ENCODE results near the gene EZR.

Gene EZR

GRCh38 chr6:158771399-158772152 lies 47.6 kb downstream of the EZR start:
- no peak overlapping the region for H3K9ac ChIP-seq (ENCODE audit: low read depth, low read length)
- H3K4me1 ChIP-seq (ENCODE audit: insufficient read depth, low read length) = no peaks in the 10 kb centered on the region
- H3K27ac ChIP-seq (ENCODE audit: low read depth, low read length) = no peak overlapping the region
- 91% methylated on average over 16 of the region's 16 CpGs for WGBS
- peaks cover 100% of the 10 kb centered on the region for H3K36me3 ChIP-seq (ENCODE audit: insufficient read depth, low read length)
- H3K27me3 ChIP-seq (ENCODE audit: insufficient read depth, low read length) = no peaks in the 10 kb centered on the region
- H3K4me3 ChIP-seq (ENCODE audit: low read length) = no peak overlapping the region
- no peaks in the 10 kb centered on the region for H3K9me3 ChIP-seq (ENCODE audit: insufficient read depth, low read depth, low read length)

- H3K4me1 ChIP-seq (ENCODE audit: insufficient read depth, low read length) = no peaks in the 10 kb centered on the region
- peaks cover 100% of the 10 kb centered on the region for H3K36me3 ChIP-seq (ENCODE audit: insufficient read depth, low read length)
These were observed 48.4 kb downstream of the EZR start for GRCh38 chr6:158770533-158771330.

GRCh38 chr6:158769771-158770432 lies 49.3 kb downstream of the EZR start:
- peaks cover 100% of the 10 kb centered on the region for H3K36me3 ChIP-seq (ENCODE audit: insufficient read depth, low read length)
- no peak overlapping the region; the same call in 1 of the 2 replicates for H3K27ac ChIP-seq (ENCODE audit: low read depth, low read length)
- no peaks in the 10 kb centered on the region for H3K4me1 ChIP-seq (ENCODE audit: insufficient read depth, low read length)
- H3K27me3 ChIP-seq (ENCODE audit: insufficient read depth, low read length) = no peaks in the 10 kb centered on the region
- H3K9ac ChIP-seq (ENCODE audit: low read depth, low read length) = no peak overlapping the region
- H3K4me3 ChIP-seq (ENCODE audit: low read length) = no peak overlapping the region
- H3K9me3 ChIP-seq (ENCODE audit: insufficient read depth, low read depth, low read length) = no peaks in the 10 kb centered on the region
- WGBS = 91% methylated on average over 18 of the region's 18 CpGs

More at GRCh38 chr6:158770533-158771330, 48.4 kb downstream of the EZR start:
- no peak overlapping the region for H3K9ac ChIP-seq (ENCODE audit: low read depth, low read length)
- no peaks in the 10 kb centered on the region for H3K27me3 ChIP-seq (ENCODE audit: insufficient read depth, low read length)
- H3K27ac ChIP-seq (ENCODE audit: low read depth, low read length) = no peak overlapping the region
- 96% methylated on average over 21 of the region's 21 CpGs for WGBS
- H3K4me3 ChIP-seq (ENCODE audit: low read length) = no peak overlapping the region
- no peaks in the 10 kb centered on the region for H3K9me3 ChIP-seq (ENCODE audit: insufficient read depth, low read depth, low read length)

DNA sequence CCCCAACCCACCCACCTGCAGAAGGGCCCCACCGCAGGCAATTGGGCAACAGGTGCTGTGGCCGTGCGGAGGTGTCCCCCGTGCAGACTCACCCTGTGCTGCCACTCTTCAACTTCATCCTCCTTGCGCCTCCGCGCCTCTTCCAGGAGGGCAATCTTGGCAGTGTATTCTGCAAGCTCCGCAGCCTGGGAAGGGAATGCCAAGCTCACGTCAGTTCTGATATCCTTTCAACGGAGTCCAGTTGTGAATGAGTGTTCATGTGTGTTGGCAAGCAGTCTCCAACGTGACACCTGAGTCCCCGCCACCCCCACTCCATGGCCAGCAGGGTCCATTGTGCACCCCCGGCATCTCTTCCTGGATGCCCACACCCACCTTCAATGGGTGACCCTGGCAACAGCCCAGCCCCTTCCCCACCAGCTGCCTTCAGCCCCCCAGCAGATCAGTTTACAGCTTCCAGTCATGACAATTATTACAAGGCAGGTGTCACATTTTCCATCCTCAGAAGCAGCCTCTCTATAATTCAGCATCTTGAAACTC lies 49.9 kb downstream of the EZR start:
- Histone ChIP-seq H3K27ac (ENCODE audit: low read depth, low read length) (no peak overlapping the region), H3K4me3 (ENCODE audit: low read length) (no peak overlapping the region), H3K36me3 (ENCODE audit: insufficient read depth, low read length) (peaks cover 100% of the 10 kb centered on the region), H3K9me3 (ENCODE audit: insufficient read depth, low read depth, low read length) (no peaks in the 10 kb centered on the region), H3K9ac (ENCODE audit: low read depth, low read length) (no peak overlapping the region), H3K4me1 (ENCODE audit: insufficient read depth, low read length) (no peaks in the 10 kb centered on the region), H3K27me3 (ENCODE audit: insufficient read depth, low read length) (no peaks in the 10 kb centered on the region)
- 95% methylated on average over 13 of the region's 13 CpGs for WGBS

DNA sequence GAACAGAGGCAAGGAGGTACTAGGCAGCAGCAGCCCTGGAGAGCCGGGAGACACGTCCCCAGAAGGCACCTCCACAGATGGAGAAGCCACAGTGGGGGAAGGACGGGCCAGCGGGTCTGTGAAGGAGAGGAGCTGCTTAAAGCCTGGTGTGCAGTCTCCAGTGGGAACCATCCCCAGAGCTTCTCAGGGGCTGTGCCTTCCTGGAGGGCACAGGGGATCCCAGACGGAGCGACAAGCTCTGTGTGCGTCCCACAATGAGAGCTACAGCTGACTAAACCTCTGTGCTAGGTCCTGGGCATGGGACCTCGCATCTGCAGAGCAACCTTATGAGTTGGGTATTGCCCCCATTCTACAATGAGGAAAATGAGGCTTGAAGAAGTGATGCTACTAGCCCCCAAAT lies 50.7 kb downstream of the EZR start:
- 96% methylated on average over 8 of the region's 8 CpGs for WGBS
- Histone ChIP-seq H3K4me1 (ENCODE audit: insufficient read depth, low read length) (no peaks in the 10 kb centered on the region), H3K4me3 (ENCODE audit: low read length) (no peak overlapping the region), H3K27ac (ENCODE audit: low read depth, low read length) (peak overlapping the region; percentile 30; the same call in 1 of the 2 replicates), H3K36me3 (ENCODE audit: insufficient read depth, low read length) (peaks cover 92% of the 10 kb centered on the region), H3K27me3 (ENCODE audit: insufficient read depth, low read length) (no peaks in the 10 kb centered on the region), H3K9me3 (ENCODE audit: insufficient read depth, low read depth, low read length) (no peaks in the 10 kb centered on the region), H3K9ac (ENCODE audit: low read depth, low read length) (no peak overlapping the region)

DNA sequence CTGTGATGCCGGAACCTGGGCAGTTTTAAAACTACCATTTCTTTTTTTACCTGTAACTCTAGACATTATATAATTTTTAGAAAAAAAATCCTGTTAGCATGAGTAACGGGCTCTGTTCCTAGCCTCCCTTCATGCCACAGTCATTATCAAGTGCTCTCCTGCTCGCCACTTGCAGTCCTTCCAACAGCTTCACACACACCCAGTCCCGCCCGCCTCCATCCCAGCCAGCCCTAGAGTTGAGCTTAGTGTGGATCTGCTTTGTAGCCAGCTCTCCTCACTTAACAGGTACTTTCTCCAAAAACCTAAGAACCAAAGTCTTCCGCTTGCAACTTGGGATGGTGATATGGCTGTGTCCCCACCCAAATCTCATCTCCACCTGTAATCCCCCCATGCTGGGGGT lies 51.5 kb downstream of the EZR start:
- H3K4me3 ChIP-seq (ENCODE audit: low read length) = no peak overlapping the region
- H3K4me1 ChIP-seq (ENCODE audit: insufficient read depth, low read length) = no peaks in the 10 kb centered on the region
- H3K36me3 ChIP-seq (ENCODE audit: insufficient read depth, low read length) = peaks cover 85% of the 10 kb centered on the region
- H3K9me3 ChIP-seq (ENCODE audit: insufficient read depth, low read depth, low read length) = no peaks in the 10 kb centered on the region
- no peak overlapping the region for H3K9ac ChIP-seq (ENCODE audit: low read depth, low read length)
- H3K27ac ChIP-seq (ENCODE audit: low read depth, low read length) = no peak overlapping the region
- WGBS = 91% methylated on average over 4 of the region's 6 CpGs
- H3K27me3 ChIP-seq (ENCODE audit: insufficient read depth, low read length) = no peaks in the 10 kb centered on the region

DNA sequence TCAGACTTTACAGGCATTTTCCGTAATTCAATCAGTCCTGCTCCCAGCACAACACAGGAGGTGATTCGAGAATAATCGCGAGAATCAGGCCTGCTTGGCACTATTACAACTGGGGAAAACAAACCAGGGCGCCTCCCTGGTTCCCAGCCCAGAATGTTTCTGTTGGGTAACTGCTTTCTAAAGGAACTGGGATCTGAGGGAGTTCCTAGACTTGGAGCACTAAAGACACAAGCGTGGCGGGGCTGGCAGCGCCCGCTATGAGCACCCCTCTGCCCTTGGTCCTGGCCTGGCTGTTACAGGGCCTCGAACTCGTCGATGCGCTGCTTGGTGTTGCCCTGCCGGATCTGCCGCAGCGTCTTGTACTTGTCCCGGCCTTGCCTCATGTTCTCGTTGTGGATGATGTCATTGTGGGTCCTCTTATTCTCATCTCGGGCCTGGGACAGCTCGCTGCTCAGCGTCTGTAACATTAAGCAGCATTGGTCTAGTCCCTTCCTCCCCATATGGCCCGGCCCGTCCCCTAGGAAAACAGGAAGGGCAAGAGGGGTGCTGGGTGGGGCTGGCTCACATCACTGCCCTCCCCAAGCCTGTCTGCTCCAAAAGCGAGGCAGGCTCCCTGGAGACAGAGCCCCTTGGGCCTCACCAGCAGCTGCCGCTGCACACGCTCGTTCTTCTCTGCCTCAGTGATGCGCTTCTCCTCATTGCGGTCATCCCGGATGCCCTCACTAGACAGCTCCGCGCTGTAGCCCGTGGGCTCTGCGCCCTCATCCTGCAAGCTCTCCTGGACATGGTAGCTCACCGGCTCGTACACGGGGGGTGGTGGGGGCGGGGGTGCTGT lies 52.3 kb downstream of the EZR start:
- no peaks in the 10 kb centered on the region for H3K27me3 ChIP-seq (ENCODE audit: insufficient read depth, low read length)
- H3K27ac ChIP-seq (ENCODE audit: low read depth, low read length) = no peak overlapping the region
- no peaks in the 10 kb centered on the region for H3K4me1 ChIP-seq (ENCODE audit: insufficient read depth, low read length)
- WGBS = 95% methylated on average over 38 of the region's 38 CpGs
- H3K4me3 ChIP-seq (ENCODE audit: low read length) = no peak overlapping the region
- H3K9me3 ChIP-seq (ENCODE audit: insufficient read depth, low read depth, low read length) = no peaks in the 10 kb centered on the region
- H3K36me3 ChIP-seq (ENCODE audit: insufficient read depth, low read length) = peaks cover 76% of the 10 kb centered on the region
- no peak overlapping the region for H3K9ac ChIP-seq (ENCODE audit: low read depth, low read length)

- Histone ChIP-seq H3K27ac (ENCODE audit: low read depth, low read length) (no peak overlapping the region), H3K27me3 (ENCODE audit: insufficient read depth, low read length) (no peaks in the 10 kb centered on the region), H3K4me3 (ENCODE audit: low read length) (no peak overlapping the region), H3K9me3 (ENCODE audit: insufficient read depth, low read depth, low read length) (no peaks in the 10 kb centered on the region), H3K9ac (ENCODE audit: low read depth, low read length) (no peak overlapping the region), H3K36me3 (ENCODE audit: insufficient read depth, low read length) (peaks cover 64% of the 10 kb centered on the region), H3K4me1 (ENCODE audit: insufficient read depth, low read length) (peaks cover 5% of the 10 kb centered on the region)
- WGBS = 91% methylated on average over 13 of the region's 13 CpGs
These were observed 53.6 kb downstream of the EZR start for GRCh38 chr6:158765499-158766068.

DNA sequence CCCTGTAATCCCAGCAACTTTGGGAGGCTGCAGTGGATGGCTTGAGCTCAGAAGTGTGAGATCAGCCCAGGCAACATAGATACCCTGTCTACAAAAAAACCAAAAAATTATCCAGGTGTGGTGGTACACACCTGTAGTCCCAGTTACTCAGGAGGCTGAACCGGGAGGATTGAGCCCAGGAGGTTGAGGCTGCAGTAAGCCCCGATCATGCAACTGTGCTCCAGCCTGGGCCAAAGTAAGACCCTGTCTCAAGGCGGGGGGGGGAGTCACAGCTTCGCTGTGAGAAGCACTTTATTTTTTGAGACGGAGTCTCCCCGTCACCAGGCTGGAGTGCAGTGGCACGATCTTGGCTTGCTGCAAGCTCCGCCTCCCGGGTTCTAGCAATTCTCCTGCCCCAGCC lies 54.2 kb downstream of the EZR start:
- Histone ChIP-seq H3K4me3 (ENCODE audit: low read length) (no peak overlapping the region), H3K9me3 (ENCODE audit: insufficient read depth, low read depth, low read length) (no peaks in the 10 kb centered on the region), H3K4me1 (ENCODE audit: insufficient read depth, low read length) (peaks cover 6% of the 10 kb centered on the region), H3K36me3 (ENCODE audit: insufficient read depth, low read length) (peaks cover 57% of the 10 kb centered on the region), H3K27me3 (ENCODE audit: insufficient read depth, low read length) (no peaks in the 10 kb centered on the region), H3K27ac (ENCODE audit: low read depth, low read length) (no peak overlapping the region), H3K9ac (ENCODE audit: low read depth, low read length) (no peak overlapping the region)
- 94% methylated on average over 9 of the region's 9 CpGs for WGBS

- Histone ChIP-seq H3K9ac (ENCODE audit: low read depth, low read length) (no peak overlapping the region), H3K27ac (ENCODE audit: low read depth, low read length) (no peak overlapping the region; the same call in 1 of the 2 replicates), H3K36me3 (ENCODE audit: insufficient read depth, low read length) (peaks cover 51% of the 10 kb centered on the region), H3K4me3 (ENCODE audit: low read length) (no peak overlapping the region), H3K27me3 (ENCODE audit: insufficient read depth, low read length) (no peaks in the 10 kb centered on the region), H3K4me1 (ENCODE audit: insufficient read depth, low read length) (peaks cover 6% of the 10 kb centered on the region), H3K9me3 (ENCODE audit: insufficient read depth, low read depth, low read length) (no peaks in the 10 kb centered on the region)
- 96% methylated on average over 14 of the region's 14 CpGs for WGBS
These were observed 54.9 kb downstream of the EZR start for GRCh38 chr6:158764183-158764849.

Data from HUES64 (cell line).